PC-3 (cell line): Measurements from ENCODE around the gene PTTG2. TPM values are rescaled to one million over a fixed set of nuclear protein-coding genes. Genes with fewer than 3 reads are reported as not detected.

ENCODE experiments used
- ATAC-seq: fragments of 200-7000 bp; cut with Tn5 transposase; 2 replicates; pipeline ENCODE4 v1.9.1; 2020; ENCODE audit warnings: mild to moderate bottlenecking, moderate library complexity
- BruUV-seq: library from RNA; stranded (reverse); fragments of 400-500 nt; replicated peaks from 2 replicates; lab custom pipeline; 2021; lab: Mats Ljungman, UMichigan
- CTCF ChIA-PET: fragments of 300-600 bp; sonication (Branson Sonifier 250); formaldehyde crosslinking; loops from one replicate; lab custom pipeline; 2022; ENCODE audit warnings: antibody characterized with exemption; lab: Charles Lee
- POLR2A ChIA-PET: fragments of 300-600 bp; sonication (Branson Sonifier 250); formaldehyde crosslinking; loops from one replicate; lab custom pipeline; 2022; ENCODE audit warnings: antibody characterized with exemption; ENCODE audit not compliant: unreplicated experiment; lab: Charles Lee
- DNase-seq: peaks from one replicate; pipeline ENCODE4 v3.0.0-alpha.2; 2015
- H2AFZ ChIP-seq: fragments of 300-600 bp; sonication (generic); 2 replicates; pipeline ENCODE4 v1.6.0; 2016; ENCODE audit warnings: antibody characterized with exemption, low read length
- H3F3A ChIP-seq: fragments of 300-600 bp; sonication (generic); one replicate; pipeline ENCODE4 v1.6.0; 2017; ENCODE audit warnings: antibody characterized with exemption, low read length, control low read depth, mild to moderate bottlenecking; ENCODE audit not compliant: unreplicated experiment
- H3K27ac ChIP-seq: fragments of 300-600 bp; sonication (generic); 2 replicates; pipeline ENCODE4 v1.5.1; 2016; ENCODE audit warnings: mild to moderate bottlenecking, low read length
- H3K27me3 ChIP-seq: fragments of 300-600 bp; sonication (generic); 2 replicates; pipeline ENCODE4 v1.6.1; 2016; ENCODE audit warnings: low read length, mixed read lengths
- H3K36me3 ChIP-seq: fragments of 300-600 bp; sonication (generic); 2 replicates; pipeline ENCODE4 v1.6.1; 2016; ENCODE audit warnings: low read depth, mixed run types, low read length, mixed read lengths
- H3K4me1 ChIP-seq: fragments of 300-600 bp; sonication (generic); 2 replicates; pipeline ENCODE4 v1.5.1; 2016; ENCODE audit warnings: low read length; ENCODE audit not compliant: insufficient read depth
- H3K4me2 ChIP-seq: fragments of 300-600 bp; sonication (generic); 2 replicates; pipeline ENCODE4 v1.6.0; 2016; ENCODE audit warnings: low read length
- H3K4me3 ChIP-seq: fragments of 300-600 bp; sonication (generic); 2 replicates; pipeline ENCODE4 v1.5.1; 2016; ENCODE audit warnings: mild to moderate bottlenecking, low read length, mixed read lengths
- H3K79me2 ChIP-seq: fragments of 300-600 bp; sonication (generic); 2 replicates; pipeline ENCODE4 v1.6.1; 2017; ENCODE audit warnings: low read length, mixed read lengths
- H3K9ac ChIP-seq: fragments of 300-600 bp; sonication (generic); 2 replicates; pipeline ENCODE4 v1.6.0; 2016; ENCODE audit warnings: mild to moderate bottlenecking, low read length
- H3K9me2 ChIP-seq: fragments of 300-600 bp; sonication (generic); replicated peaks from 2 replicates; pipeline ENCODE4 v1.6.1; 2016; ENCODE audit warnings: mixed run types, low read length, mixed read lengths
- H3K9me3 ChIP-seq: fragments of 300-600 bp; sonication (generic); 2 replicates; pipeline ENCODE4 v1.6.1; 2016; ENCODE audit warnings: low read length, mixed read lengths
- H4K20me1 ChIP-seq: fragments of 300-600 bp; sonication (generic); 2 replicates; pipeline ENCODE4 v1.6.1; 2016; ENCODE audit warnings: low read length, mixed read lengths
- EZH2 ChIP-seq: fragments of 300-600 bp; sonication (generic); IDR thresholded peaks from one replicate; pipeline ENCODE4 v1.6.1; 2017; ENCODE audit warnings: antibody characterized with exemption, mild to moderate bottlenecking, low read length; ENCODE audit not compliant: unreplicated experiment
- EZH2phosphoT487 ChIP-seq: fragments of 300-600 bp; sonication (generic); IDR thresholded peaks from 2 replicates; pipeline ENCODE4 v1.6.1; 2018; ENCODE audit warnings: mild to moderate bottlenecking, antibody characterized with exemption, low read length, borderline replicate concordance
- intact Hi-C: fragments of 100-400 bp; cut with micrococcal nuclease; formaldehyde crosslinking; loops from 2 replicates; pipeline ENCODE4 v1.9.0; 2023
- total RNA-seq: library from RNA; depleted of rRNA; stranded (reverse); fragments of >200 nt; gene quantifications from 2 replicates; pipeline ENCODE4 v1.2.3, GENCODE V29; 2014
- TF ChIP-seq, protein P1 (sequence below): fragments of 300-600 bp; sonication (generic); conservative IDR thresholded peaks from 2 replicates; pipeline ENCODE4 v1.5.1; 2017; ENCODE audit warnings: antibody characterized with exemption, low read depth, mild to moderate bottlenecking, low read length

PTTG2 gene
- total RNA-seq, 1 experiment from 2014 or later, result not detected

DNA sequence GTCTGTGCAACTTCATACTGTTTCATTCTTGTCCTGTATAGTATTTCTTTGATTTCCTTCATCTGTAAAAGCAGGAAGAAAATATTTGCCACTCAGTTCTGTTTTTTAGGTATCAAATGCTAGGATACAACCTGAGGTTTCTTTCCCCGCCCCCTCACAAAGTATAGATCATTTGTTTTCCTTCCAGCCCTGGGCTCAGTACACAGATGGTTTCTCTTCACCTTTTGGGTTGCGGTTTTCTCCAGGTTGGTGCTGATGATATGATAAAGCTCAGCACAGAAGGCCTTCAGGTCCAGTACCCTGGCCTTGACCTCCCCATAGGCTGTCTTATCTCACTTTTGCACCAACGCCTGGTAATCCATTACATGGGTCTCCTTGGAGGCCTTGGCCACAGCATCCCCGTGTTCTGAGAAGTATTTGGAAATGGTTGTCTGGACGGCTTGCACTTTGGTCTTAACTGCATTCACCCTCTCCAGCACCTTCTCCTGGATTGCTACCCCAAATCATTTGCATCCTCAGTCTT lies 35.2 kb downstream of the PTTG2 start:
- no peaks in the 10 kb centered on the region for H3K79me2 ChIP-seq
- H3K4me3 ChIP-seq, result no peak overlapping the region
- no peaks in the 10 kb centered on the region for H3K27me3 ChIP-seq
- H3K9me3 ChIP-seq, result no peaks in the 10 kb centered on the region
- H2AFZ ChIP-seq, result no peak overlapping the region
- H3K4me1 ChIP-seq, result no peaks in the 10 kb centered on the region
- no peak overlapping the region for H3K4me2 ChIP-seq
- DNase-seq (no peak), ATAC-seq (no peak)
- H3K36me3 ChIP-seq, result no peaks in the 10 kb centered on the region
- CTCF ChIA-PET, result no interaction called here
- POLR2A ChIA-PET, result no interaction called here
- H4K20me1 ChIP-seq, result no peaks in the 10 kb centered on the region
- no peak overlapping the region for H3K9ac ChIP-seq
- H3K27ac ChIP-seq, result no peak overlapping the region
- intact Hi-C loops, result no loop called here
- no TSS peak for BruUV-seq
- TF ChIP-seq, protein P1, sequence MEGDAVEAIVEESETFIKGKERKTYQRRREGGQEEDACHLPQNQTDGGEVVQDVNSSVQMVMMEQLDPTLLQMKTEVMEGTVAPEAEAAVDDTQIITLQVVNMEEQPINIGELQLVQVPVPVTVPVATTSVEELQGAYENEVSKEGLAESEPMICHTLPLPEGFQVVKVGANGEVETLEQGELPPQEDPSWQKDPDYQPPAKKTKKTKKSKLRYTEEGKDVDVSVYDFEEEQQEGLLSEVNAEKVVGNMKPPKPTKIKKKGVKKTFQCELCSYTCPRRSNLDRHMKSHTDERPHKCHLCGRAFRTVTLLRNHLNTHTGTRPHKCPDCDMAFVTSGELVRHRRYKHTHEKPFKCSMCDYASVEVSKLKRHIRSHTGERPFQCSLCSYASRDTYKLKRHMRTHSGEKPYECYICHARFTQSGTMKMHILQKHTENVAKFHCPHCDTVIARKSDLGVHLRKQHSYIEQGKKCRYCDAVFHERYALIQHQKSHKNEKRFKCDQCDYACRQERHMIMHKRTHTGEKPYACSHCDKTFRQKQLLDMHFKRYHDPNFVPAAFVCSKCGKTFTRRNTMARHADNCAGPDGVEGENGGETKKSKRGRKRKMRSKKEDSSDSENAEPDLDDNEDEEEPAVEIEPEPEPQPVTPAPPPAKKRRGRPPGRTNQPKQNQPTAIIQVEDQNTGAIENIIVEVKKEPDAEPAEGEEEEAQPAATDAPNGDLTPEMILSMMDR, result no peak
- TF ChIP-seq EZH2, result no peak
- no peak for TF ChIP-seq EZH2phosphoT487
- no peaks in the 10 kb centered on the region for H3F3A ChIP-seq
- no peaks in the 10 kb centered on the region for H3K9me2 ChIP-seq

DNA sequence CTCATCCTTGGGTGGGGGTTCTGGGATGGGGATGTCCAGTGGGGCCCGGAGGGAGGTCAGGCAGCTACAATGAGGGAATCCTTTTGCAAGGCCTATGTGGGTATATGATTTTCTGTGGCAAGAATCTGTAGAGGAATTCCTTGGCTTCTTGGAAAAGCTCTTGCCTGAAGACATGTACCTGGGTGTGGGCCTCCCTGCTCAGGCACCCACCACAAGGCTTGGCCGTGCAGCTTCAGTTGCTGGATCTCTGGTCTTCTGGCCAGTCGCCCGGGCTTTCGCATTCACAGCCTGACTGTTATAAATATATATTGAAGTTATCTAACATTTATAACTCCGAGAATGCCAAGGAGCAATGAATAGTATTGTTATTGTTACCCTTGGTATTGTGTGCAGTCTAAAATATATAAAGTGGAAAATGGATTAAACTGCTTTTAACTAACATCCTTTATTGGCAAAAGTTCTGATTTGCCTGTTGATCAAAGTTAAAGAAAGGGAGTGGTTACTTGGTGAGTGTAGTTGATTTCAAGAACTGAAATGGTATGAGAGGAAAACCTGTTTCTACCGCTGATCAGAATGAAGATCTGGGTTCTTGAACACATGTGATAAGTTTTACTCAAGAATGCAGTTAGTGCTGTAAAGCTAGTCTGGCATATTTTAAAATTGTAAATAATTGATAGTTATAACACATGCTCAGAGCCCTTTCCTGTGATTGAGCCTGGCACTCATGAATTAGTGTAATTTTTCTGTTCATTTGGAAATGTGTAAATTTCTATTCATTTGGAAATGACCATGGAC lies 36.0 kb downstream of the PTTG2 start:
- TF ChIP-seq EZH2 (no peak), EZH2phosphoT487 (no peak)
- TF ChIP-seq, protein P1, result no peak
- Histone ChIP-seq H3K27me3 (no peaks in the 10 kb centered on the region), H2AFZ (no peak overlapping the region), H3K9me3 (no peaks in the 10 kb centered on the region), H3K4me2 (no peak overlapping the region), H3F3A (no peaks in the 10 kb centered on the region), H3K27ac (no peak overlapping the region), H3K4me1 (no peaks in the 10 kb centered on the region), H3K9ac (no peak overlapping the region), H3K4me3 (no peak overlapping the region), H4K20me1 (no peaks in the 10 kb centered on the region), H3K79me2 (no peaks in the 10 kb centered on the region), H3K36me3 (no peaks in the 10 kb centered on the region), H3K9me2 (no peaks in the 10 kb centered on the region)
- ATAC-seq, result no peak
- intact Hi-C loops, result no loop called here
- no TSS peak for BruUV-seq
- no peak for DNase-seq
- POLR2A ChIA-PET, result no interaction called here
- CTCF ChIA-PET, result no interaction called here

DNA sequence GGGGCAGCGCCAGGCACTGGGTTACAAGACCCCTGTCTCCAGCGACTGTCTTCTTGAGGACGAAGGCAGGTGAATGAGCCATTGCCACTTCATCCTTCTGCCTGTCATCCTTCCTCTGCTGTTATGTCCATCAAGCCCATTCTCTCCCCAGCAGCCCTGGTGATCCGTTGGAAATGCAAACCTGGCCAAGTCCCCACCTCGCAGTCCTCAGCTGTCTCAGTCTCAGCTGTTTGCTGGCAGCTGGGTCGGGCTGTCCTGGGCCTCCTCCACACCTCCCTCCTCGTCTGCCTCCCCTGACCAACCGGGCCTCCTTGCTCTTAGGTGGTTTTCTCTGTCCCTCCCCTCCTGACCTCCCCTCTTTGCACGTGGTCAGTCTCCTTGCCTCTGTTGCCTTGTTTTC lies 38.0 kb downstream of the PTTG2 start:
- no peak for ATAC-seq
- no peaks in the 10 kb centered on the region for H3K9me2 ChIP-seq
- H3K36me3 ChIP-seq, result no peaks in the 10 kb centered on the region
- no peaks in the 10 kb centered on the region for H3K9me3 ChIP-seq
- H4K20me1 ChIP-seq, result no peaks in the 10 kb centered on the region
- TF ChIP-seq EZH2phosphoT487 (no peak), EZH2 (no peak)
- TF ChIP-seq, protein P1, result no peak
- no peak overlapping the region for H3K27ac ChIP-seq
- intact Hi-C loops, result no loop called here
- no peaks in the 10 kb centered on the region for H3K27me3 ChIP-seq
- ChIA-PET POLR2A (no interaction called here), CTCF (no interaction called here)
- H3F3A ChIP-seq, result no peaks in the 10 kb centered on the region
- DNase-seq, result no peak
- H2AFZ ChIP-seq, result no peak overlapping the region
- BruUV-seq, result no TSS peak
- no peak overlapping the region for H3K4me3 ChIP-seq
- H3K79me2 ChIP-seq, result no peaks in the 10 kb centered on the region
- no peak overlapping the region for H3K9ac ChIP-seq
- H3K4me1 ChIP-seq, result 0 out of 2 replicates have a peak, but pooled peaks cover 8% of the 10 kb centered on the region
- H3K4me2 ChIP-seq, result no peak overlapping the region
